DMS153 treated with DMSO at 0.1 percent for 48 hours (cell line): ENCODE results near the gene MEX3D.

ENCODE experiments used
- DNase-seq: peaks from one replicate; lab custom pipeline; 2025; ENCODE audit not compliant: unreplicated experiment; lab: John Stamatoyannopoulos, UW

The MEX3D gene

GRCh38 chr19:1598777-1599459, 30.8 kb upstream of the MEX3D start:
- DNase-seq: no peak

GRCh38 chr19:1593501-1593772, 25.3 kb upstream of the MEX3D start:
- DNase-seq: no peak

- peak; percentile 28 for DNase-seq
These were observed 24.8 kb upstream of the MEX3D start, which contains the start of gene MBD3 for GRCh38 chr19:1592755-1593500. Gene MBD3, minus strand, starts transcription at chr19:1592865. Its CDS starts 234 bp downstream, at chr19:1592631.

GRCh38 chr19:1592024-1592754, 24.1 kb upstream of the MEX3D start:
- DNase-seq: peak; percentile 12

DNA sequence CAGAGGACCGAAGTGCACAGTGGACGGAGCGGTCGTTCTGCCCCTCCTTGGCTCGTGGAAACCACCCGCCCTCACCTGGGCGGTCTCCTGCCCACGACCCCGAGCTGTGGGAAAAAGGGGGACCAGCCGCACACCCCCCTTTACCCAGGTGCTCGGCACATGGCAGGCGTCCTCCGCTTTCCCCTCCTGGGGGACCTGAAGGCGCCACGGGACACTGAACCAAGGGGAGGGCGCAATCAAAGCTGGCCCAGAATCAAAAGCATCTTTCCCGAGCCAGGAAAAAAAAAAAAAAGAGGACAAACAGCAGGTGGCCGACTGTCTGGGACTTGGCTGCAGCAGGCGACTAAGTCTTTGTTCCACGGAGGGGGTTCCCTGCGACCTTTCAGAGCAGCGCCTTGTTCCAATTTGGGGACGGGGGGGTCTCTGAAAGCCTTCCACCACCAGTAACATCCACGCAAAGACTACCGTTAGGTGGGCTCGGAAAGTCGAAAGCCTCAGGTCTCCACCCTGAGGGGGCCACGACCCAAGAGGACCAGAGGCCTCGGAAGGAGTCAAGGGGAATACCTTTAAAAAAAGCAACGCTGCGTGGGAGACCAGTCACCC, 23.4 kb upstream of the MEX3D start:
- no peak for DNase-seq

DNA sequence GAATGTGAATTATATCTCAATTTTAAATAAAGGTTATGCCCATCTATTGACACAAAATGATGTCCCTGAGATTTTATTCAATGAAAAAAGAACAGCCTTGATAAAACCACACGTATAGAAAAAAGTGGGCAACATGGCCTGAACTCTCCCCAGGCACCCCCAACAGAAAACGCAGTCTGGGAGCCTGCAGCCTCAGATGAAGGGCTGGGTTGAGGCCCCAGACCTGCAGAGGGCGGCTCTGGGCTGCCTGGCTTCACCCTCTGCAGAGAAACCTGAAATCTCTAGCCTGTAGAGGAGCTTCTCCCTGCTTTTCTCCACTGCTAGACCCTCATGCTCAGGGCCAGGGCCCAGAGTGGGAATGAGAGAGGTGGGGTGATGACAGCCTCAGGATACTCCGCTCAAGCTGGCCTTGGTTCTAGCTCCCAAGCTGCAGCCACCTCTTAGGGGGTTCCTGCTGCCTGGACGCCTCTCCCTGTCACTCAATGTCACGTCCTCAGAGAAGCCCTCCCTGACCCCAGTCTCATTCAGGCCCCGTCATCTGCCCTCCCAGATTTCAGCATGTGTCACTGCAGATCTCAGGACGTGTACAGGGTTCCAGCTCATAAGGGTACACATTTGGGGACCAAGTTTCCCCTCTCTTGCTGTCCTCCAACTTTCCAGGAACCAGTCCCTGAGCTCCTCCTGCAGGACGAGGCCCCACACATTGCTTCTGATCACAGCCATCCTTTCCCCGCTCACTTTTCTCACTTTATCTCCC, 22.7 kb upstream of the MEX3D start:
- DNase-seq: no peak

GRCh38 chr19:1587872-1588271, 19.7 kb upstream of the MEX3D start:
- no peak for DNase-seq

GRCh38 chr19:1585243-1585580, 17.1 kb upstream of the MEX3D start:
- no peak for DNase-seq

- no peak for DNase-seq
These were observed 16.5 kb upstream of the MEX3D start for GRCh38 chr19:1584500-1585242.

DNA sequence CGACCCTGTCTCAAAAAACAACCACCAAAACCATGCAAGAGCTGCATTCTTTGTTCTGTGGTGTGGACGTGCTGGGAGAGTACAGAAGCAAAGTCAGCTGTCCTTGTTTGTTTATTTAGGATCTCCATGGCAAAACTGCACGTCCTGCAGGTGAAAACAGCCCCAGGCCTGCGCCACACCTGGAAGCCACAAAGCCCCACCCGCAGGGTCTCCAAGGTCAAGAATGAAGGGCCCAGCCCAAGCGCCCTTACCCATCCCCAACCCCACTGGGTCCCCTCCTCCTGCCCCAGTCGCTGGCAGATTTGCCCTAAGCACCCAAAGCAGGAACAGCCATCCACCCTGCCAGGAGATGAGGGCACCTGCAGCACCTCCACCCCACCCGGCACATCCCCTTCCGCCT, 14.1 kb upstream of the MEX3D start:
- DNase-seq: no peak

DNA sequence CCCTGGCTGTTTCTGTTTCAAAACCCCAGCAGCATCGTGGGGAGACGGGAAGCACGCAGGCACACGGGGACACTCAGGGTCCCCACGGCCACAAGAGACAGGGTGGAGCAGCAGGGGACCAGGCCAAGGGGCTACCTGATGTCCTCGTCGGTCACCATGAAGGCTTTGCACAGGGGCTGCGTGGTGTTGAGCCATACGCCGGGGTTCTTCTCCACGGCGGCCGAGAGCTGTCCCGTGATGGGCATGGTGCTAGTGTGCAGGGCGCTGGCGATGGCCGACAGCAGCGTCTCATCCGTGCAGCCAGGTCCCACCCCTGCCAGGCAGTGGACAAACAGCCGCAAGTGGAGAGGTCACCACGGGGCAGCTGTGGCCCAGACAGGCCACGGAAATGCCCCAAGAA, 12.8 kb upstream of the MEX3D start:
- no peak for DNase-seq

GRCh38 chr19:1580382-1580781, 12.3 kb upstream of the MEX3D start:
- no peak for DNase-seq

- no peak for DNase-seq
These were observed 11.1 kb upstream of the MEX3D start for GRCh38 chr19:1579222-1579621.

- no peak for DNase-seq
These were observed 9.9 kb upstream of the MEX3D start for GRCh38 chr19:1577929-1578618.

DNA sequence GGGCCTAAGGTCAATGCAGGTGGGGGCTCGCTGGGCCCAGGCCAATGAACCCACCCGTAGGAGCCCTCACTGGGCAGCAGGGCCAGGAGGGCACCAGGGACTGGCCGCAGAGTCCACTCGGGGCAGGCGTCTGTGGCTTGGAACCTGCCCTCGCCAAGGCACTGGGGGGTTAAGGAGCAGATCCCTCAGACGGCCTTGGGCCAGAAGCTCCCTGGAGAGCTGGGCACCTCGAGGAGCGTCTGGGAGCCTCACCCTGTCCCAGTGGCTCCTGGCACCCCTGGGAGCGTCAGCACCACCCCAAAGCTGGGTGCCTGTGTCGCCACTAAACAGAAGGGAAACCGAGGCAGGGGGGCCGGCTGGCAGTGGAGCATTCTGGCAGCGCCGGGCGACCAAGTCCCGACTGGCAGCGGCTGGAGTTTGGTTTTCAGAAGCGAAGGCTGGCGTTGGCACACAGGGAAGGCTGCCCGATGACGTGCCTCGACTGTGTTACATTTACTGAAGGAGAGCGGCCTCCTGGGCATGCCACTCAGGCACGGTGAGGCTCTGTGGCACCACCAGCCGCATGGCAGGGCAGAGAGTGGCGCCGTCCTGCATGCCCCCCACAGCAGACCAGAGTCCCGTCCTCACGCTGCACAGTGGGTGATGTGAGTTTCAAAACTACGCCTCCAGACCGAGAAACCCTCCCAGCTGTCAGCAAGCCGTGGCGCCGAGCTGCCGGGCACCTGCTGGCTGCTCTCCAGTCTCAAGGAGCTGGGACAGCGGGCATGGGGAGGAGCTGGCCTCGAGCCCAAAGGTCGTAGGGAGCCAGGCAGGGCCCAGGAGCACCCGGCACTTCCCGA, 9.2 kb upstream of the MEX3D start:
- DNase-seq: no peak

GRCh38 chr19:1576242-1577089, 8.3 kb upstream of the MEX3D start:
- no peak for DNase-seq

GRCh38 chr19:1575323-1576241, 7.5 kb upstream of the MEX3D start:
- DNase-seq: no peak
